HEK293T (cell line): Measurements from ENCODE around the gene VARS2.

Source experiments
- BHLHE40 ChIP-seq: fragments of 450-650 bp; IDR thresholded peaks from 2 replicates; pipeline ENCODE4 v1.6.1; 2016; ENCODE audit warnings: mild to moderate bottlenecking, moderate library complexity, borderline replicate concordance
- ELF4 ChIP-seq: fragments of 450-650 bp; IDR thresholded peaks from 2 replicates; pipeline ENCODE4 v1.6.1; 2017; ENCODE audit warnings: antibody characterized with exemption
- FOXA1 ChIP-seq: fragments of 450-650 bp; IDR thresholded peaks from 2 replicates; pipeline ENCODE4 v1.6.1; 2016; ENCODE audit warnings: mild to moderate bottlenecking
- HDGF ChIP-seq: fragments of 450-650 bp; IDR thresholded peaks from 2 replicates; pipeline ENCODE4 v1.6.1; 2017; ENCODE audit warnings: antibody characterized with exemption, borderline replicate concordance
- L3MBTL2 ChIP-seq: fragments of 450-650 bp; conservative IDR thresholded peaks from 2 replicates; pipeline ENCODE4 v1.6.1; 2016; ENCODE audit warnings: mild to moderate bottlenecking
- LEF1 ChIP-seq: fragments of 450-650 bp; IDR thresholded peaks from 2 replicates; pipeline ENCODE4 v1.6.1; 2017; ENCODE audit warnings: mild to moderate bottlenecking, borderline replicate concordance
- SP1 ChIP-seq: fragments of 450-650 bp; IDR thresholded peaks from 2 replicates; pipeline ENCODE4 v1.6.1; 2017
- SUZ12 ChIP-seq: fragments of 450-650 bp; IDR thresholded peaks from 2 replicates; pipeline ENCODE4 v1.6.1; 2016; ENCODE audit warnings: mild to moderate bottlenecking
- ZNF384 ChIP-seq: fragments of 450-650 bp; IDR thresholded peaks from 2 replicates; pipeline ENCODE4 v1.6.1; 2016

DNA sequence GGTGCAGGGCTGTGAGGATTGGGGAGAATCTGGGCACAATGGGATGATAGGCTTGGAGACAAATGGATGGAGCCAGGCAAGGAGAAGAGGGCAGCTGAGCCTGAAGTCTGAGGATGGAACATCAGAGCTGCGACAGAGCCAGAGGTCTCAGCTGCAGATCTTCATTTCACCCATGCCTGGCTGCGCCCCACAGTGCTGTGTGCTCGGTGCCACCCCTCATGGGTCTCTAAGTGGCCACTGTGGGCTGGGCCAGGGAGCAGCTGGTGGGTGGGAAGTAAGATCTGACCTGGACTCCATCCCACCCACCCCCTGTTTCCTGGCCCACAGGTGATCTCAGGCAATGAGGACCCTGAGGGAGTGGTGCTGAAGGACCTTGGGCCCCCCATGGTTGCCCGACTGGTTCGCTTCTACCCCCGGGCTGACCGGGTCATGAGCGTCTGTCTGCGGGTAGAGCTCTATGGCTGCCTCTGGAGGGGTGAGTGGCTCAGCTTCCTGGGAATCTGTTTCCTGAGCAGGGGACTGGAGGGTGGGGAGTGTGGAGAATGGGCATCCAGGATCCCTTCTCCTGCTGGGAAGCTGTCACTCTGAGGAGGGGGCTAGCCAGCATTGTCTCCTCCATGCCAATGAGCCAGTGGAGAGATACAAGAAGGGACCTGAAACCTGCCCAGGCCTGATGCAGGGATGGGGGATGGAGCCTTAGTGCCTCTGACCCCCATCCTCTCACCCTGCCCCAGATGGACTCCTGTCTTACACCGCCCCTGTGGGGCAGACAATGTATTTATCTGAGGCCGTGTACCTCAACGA is 23.2 kb upstream of the VARS2 start:
- TF ChIP-seq BHLHE40 = no peak
- no peak for TF ChIP-seq FOXA1
- no peak for TF ChIP-seq SP1
- no peak for TF ChIP-seq LEF1
- no peak for TF ChIP-seq ELF4
- no peak for TF ChIP-seq SUZ12
- no peak for TF ChIP-seq L3MBTL2
- TF ChIP-seq HDGF = no peak
- no peak for TF ChIP-seq ZNF384
